Smooth muscle cell (in vitro differentiated cells): ENCODE data around the gene SLC34A3. TPM values are rescaled to one million over a fixed set of nuclear protein-coding genes. Genes with fewer than 3 reads are reported as not detected.

Source experiments
- DNase-seq: peaks from one replicate; lab custom pipeline; 2025; ENCODE audit not compliant: unreplicated experiment; lab: John Stamatoyannopoulos, UW
- H2AFZ ChIP-seq: fragments of 200-600 bp; sonication (generic); 2 replicates; pipeline ENCODE4 v1.6.0; 2016; ENCODE audit warnings: antibody characterized with exemption, low read depth, mild to moderate bottlenecking
- H3F3A ChIP-seq: fragments of 200-600 bp; sonication (generic); 2 replicates; pipeline ENCODE4 v1.6.0; 2017; ENCODE audit warnings: antibody characterized with exemption, low read depth
- H3K27ac ChIP-seq: fragments of 200-600 bp; sonication (generic); 2 replicates; pipeline ENCODE4 v1.5.1; 2016; ENCODE audit warnings: low read depth, mild to moderate bottlenecking
- H3K27me3 ChIP-seq: fragments of 200-600 bp; sonication (generic); 2 replicates; pipeline ENCODE4 v1.6.1; 2016; ENCODE audit warnings: low read depth, mild to moderate bottlenecking
- H3K36me3 ChIP-seq: fragments of 200-600 bp; sonication (generic); 2 replicates; pipeline ENCODE4 v1.5.1; 2016; ENCODE audit warnings: low read depth
- H3K4me1 ChIP-seq: fragments of 200-600 bp; sonication (generic); 2 replicates; pipeline ENCODE4 v1.5.1; 2016; ENCODE audit warnings: low read depth
- H3K4me2 ChIP-seq: fragments of 200-600 bp; sonication (generic); 2 replicates; pipeline ENCODE4 v1.6.0; 2016; ENCODE audit warnings: mild to moderate bottlenecking
- H3K4me3 ChIP-seq: fragments of 200-600 bp; sonication (generic); 2 replicates; pipeline ENCODE4 v1.5.1; 2016; ENCODE audit warnings: mild to moderate bottlenecking
- H3K79me2 ChIP-seq: fragments of 200-600 bp; sonication (generic); 2 replicates; pipeline ENCODE4 v1.6.0; 2016; ENCODE audit warnings: low read depth, mild to moderate bottlenecking
- H3K9ac ChIP-seq: fragments of 200-600 bp; sonication (generic); 2 replicates; pipeline ENCODE4 v1.6.0; 2016; ENCODE audit warnings: low read depth
- H3K9me3 ChIP-seq: fragments of 200-600 bp; sonication (generic); replicated peaks from 2 replicates; pipeline ENCODE4 v1.5.1; 2016; ENCODE audit warnings: low read depth
- H4K20me1 ChIP-seq: fragments of 200-600 bp; sonication (generic); 2 replicates; pipeline ENCODE4 v1.6.0; 2016; ENCODE audit warnings: low read depth
- WGBS: methylation state at CpG from one replicate; pipeline ENCODE4 v1.1.7; 2016; ENCODE audit warnings: low lambda C conversion rate; 5-methylcytosine and 5-hydroxymethylcytosine counted together
- polyA plus RNA-seq: library from polyadenylated mRNA; unstranded; fragments of >200 nt; fragmentation: Nextera tagmentation; extraction: Ambion mirVana; gene quantifications from 2 replicates; pipeline ENCODE4 v1.2.1, GENCODE V29; 2016
- total RNA-seq: library from RNA; depleted of rRNA; stranded (reverse); fragments of >200 nt; gene quantifications from 2 replicates; pipeline ENCODE4 v1.2.3, GENCODE V29; 2014
- TF ChIP-seq, protein P1 (sequence below): fragments of 200-600 bp; sonication (generic); IDR thresholded peaks from 2 replicates; pipeline ENCODE4 v1.5.1; 2017; ENCODE audit warnings: borderline replicate concordance, mild to moderate bottlenecking, antibody characterized with exemption; ENCODE audit not compliant: insufficient read depth, poor library complexity, severe bottlenecking

Gene SLC34A3
- total and polyA plus RNA-seq, 2 experiments from 2014 or later = not detected

DNA sequence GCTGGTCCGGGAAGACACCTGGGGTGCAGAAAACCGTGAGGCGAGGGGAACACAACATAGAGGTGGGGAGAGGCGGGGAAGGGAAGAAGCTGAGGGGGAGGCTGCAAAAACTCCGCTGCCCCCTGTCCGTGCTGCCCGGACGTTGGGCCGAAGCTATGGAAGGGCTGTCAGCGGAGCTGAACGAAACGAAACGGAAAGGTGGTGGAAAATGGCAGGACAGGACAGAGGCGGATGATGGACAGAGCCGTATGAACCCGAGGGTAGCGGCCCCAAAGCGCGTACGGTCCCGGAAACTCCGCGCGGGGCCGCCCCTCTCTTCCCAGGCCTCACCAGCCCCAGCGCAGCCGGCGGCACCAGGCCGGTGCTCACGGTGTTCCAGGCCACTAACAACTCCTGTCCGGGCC is 42.6 kb upstream of the SLC34A3 start:
- H4K20me1 ChIP-seq = peaks cover 10% of the 10 kb centered on the region
- peaks cover 18% of the 10 kb centered on the region for H3K4me1 ChIP-seq
- peaks cover 12% of the 10 kb centered on the region for H3F3A ChIP-seq
- peak overlapping the region; percentile 62 for H2AFZ ChIP-seq
- H3K27me3 ChIP-seq = no peaks in the 10 kb centered on the region
- H3K79me2 ChIP-seq = peaks cover 39% of the 10 kb centered on the region
- no peak for DNase-seq
- no peaks in the 10 kb centered on the region for H3K9me3 ChIP-seq
- peak overlapping the region; percentile 96 for H3K9ac ChIP-seq
- TF ChIP-seq, protein P1, sequence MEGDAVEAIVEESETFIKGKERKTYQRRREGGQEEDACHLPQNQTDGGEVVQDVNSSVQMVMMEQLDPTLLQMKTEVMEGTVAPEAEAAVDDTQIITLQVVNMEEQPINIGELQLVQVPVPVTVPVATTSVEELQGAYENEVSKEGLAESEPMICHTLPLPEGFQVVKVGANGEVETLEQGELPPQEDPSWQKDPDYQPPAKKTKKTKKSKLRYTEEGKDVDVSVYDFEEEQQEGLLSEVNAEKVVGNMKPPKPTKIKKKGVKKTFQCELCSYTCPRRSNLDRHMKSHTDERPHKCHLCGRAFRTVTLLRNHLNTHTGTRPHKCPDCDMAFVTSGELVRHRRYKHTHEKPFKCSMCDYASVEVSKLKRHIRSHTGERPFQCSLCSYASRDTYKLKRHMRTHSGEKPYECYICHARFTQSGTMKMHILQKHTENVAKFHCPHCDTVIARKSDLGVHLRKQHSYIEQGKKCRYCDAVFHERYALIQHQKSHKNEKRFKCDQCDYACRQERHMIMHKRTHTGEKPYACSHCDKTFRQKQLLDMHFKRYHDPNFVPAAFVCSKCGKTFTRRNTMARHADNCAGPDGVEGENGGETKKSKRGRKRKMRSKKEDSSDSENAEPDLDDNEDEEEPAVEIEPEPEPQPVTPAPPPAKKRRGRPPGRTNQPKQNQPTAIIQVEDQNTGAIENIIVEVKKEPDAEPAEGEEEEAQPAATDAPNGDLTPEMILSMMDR = no peak
- peak overlapping the region; percentile 96 for H3K27ac ChIP-seq
- H3K36me3 ChIP-seq = no peaks in the 10 kb centered on the region
- peak overlapping the region; percentile 88 for H3K4me3 ChIP-seq
- WGBS = 4% methylated on average over 27 of the region's 31 CpGs
- H3K4me2 ChIP-seq = peak overlapping the region; percentile 100

DNA sequence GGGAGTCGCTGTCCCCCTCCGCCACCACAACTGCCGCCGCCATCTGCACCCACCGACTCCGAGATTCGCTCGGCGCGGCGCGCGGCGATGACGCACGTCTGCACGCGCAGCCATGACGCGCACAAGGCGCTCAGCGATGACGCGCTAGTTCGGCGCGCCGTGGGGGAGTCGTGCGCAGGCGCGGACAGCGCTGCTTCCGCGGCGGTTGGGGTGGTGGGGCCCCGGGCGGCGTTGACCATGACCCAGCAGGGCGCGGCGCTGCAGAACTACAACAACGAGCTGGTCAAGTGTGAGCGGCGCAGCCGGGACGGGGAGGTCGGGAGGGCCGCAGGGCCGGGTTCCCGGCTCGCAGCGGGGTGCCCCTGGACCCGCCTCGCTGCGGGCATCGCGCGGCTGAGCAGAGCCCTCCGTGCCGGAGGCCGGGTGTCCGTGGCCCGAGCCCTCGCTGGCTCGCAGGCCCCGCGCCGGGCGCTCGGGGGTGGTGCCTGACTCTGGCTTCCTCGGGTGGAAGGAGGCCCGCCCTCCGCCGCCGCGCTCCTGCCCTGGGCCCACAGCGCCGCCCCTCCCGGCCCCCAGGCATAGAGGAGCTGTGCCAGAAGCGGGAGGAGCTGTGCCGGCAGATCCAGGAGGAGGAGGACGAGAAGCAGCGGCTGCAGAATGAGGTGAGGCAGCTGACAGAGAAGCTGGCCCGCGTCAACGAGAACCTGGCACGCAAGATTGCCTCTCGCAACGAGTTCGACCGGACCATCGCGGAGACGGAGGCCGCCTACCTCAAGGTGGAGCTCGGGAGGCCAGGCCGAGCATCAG is 42.0 kb upstream of the SLC34A3 start, which contains the start of the genes ANAPC2 and SSNA1:
TSS of gene ANAPC2 (minus strand) at position 71 of the 807 bp plus-strand sequence. CDS start at position 43, 28 bp downstream.
TSS of gene SSNA1 (plus strand) at position 187 of the 807 bp plus-strand sequence. CDS start at position 238, 51 bp downstream.
- peak; percentile 90 for DNase-seq
- Histone ChIP-seq H3K27me3 (no peaks in the 10 kb centered on the region), H3K27ac (peak within 1 kb of the TSS; percentile 96), H2AFZ (peak within 1 kb of the TSS; percentile 62), H4K20me1 (peaks cover 12% of the 10 kb centered on the region), H3F3A (peaks cover 12% of the 10 kb centered on the region), H3K9me3 (no peaks in the 10 kb centered on the region), H3K4me1 (peaks cover 18% of the 10 kb centered on the region), H3K36me3 (no peaks in the 10 kb centered on the region), H3K79me2 (peaks cover 39% of the 10 kb centered on the region), H3K4me3 (peak within 1 kb of the TSS; percentile 88), H3K9ac (peak within 1 kb of the TSS; percentile 96), H3K4me2 (peak within 1 kb of the TSS; percentile 100)
- TF ChIP-seq, protein P1 = peak; percentile 29
- WGBS = 1% methylated on average over 84 of the region's 98 CpGs

DNA sequence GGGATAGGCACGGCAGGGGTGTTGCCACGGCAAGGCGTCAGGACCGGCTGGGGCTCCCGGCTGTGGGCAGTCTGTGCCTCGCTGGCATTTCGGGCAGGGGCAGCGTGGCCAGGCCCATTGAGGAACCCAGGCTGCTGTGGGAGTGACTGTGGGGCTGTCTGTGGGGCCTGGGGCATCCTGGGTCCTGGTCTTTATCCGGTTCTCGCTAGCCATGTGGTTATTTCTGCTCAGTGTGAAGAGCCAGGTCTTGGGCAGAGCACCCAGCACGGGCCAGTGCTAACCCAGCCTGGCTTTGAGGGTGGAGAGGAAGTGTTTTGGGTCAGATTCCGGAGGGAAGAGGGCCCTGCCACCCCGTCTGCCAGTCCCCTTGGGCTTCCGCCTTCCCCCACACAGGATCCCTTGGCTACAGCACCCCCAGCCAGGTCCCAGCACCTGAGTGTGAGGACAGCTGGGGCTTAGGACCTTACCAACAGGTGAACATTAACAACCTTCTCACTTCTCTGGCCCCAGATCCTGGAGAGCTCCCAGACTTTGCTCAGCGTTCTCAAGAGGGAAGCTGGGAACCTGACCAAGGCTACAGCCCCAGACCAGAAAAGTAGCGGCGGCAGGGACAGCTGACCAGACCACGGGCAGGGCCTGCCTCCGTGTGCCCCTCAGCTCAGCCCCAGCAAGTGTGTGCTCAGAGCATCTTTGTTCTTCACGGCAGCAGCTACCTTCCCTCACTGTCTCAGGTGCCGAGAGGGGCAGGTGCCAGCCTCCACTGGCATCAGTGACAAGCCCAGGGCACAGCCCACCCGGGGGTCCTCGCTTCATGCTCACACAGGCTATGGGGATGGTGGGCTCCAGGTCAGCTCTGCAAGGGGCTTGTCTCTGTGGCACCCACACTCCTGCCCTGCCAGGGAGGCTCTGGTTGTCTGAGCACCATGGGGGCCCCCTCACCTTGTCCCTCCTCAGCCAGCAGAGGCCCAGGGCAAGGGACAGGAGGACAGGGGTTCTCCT is 41.1 kb upstream of the SLC34A3 start:
- Histone ChIP-seq H3K4me1 (peaks cover 20% of the 10 kb centered on the region), H4K20me1 (peaks cover 21% of the 10 kb centered on the region), H2AFZ (peak overlapping the region; percentile 33), H3K4me3 (peak overlapping the region; percentile 88), H3K9ac (peak overlapping the region; percentile 96), H3K27ac (peak overlapping the region; percentile 96), H3K4me2 (peak overlapping the region; percentile 100), H3K36me3 (no peaks in the 10 kb centered on the region), H3F3A (peaks cover 12% of the 10 kb centered on the region), H3K79me2 (peaks cover 46% of the 10 kb centered on the region), H3K9me3 (no peaks in the 10 kb centered on the region), H3K27me3 (no peaks in the 10 kb centered on the region)
- no peak for DNase-seq
- TF ChIP-seq, protein P1 = no peak
- WGBS = 47% methylated on average over 23 of the region's 23 CpGs
